RWPE1 (cell line): ENCODE data around the gene ACCSL.

Experiments
- CTCF ChIA-PET: fragments of 350-600 bp; sonication (Branson Sonifier 250); formaldehyde crosslinking; extraction: SDS; loops from one replicate; lab custom pipeline; 2021; lab: Yijun Ruan, JAX
- POLR2A ChIA-PET: fragments of 400-600 bp; formaldehyde crosslinking; extraction: SDS; loops from one replicate; lab custom pipeline; 2020; ENCODE audit warnings: antibody characterized with exemption; ENCODE audit not compliant: low non-redundant PET; lab: Yijun Ruan, JAX
- DNase-seq: peaks from one replicate; pipeline ENCODE4 v3.0.0; 2012; ENCODE audit warnings: low spot score
- H3K27ac ChIP-seq: fragments of 450-650 bp; 2 replicates; pipeline ENCODE4 v1.5.1; 2017
- TF ChIP-seq, protein P1 (sequence below): fragments of 450-650 bp; conservative IDR thresholded peaks from 2 replicates; pipeline ENCODE4 v1.5.1; 2017; ENCODE audit warnings: low read depth, mild to moderate bottlenecking

ACCSL gene

DNA sequence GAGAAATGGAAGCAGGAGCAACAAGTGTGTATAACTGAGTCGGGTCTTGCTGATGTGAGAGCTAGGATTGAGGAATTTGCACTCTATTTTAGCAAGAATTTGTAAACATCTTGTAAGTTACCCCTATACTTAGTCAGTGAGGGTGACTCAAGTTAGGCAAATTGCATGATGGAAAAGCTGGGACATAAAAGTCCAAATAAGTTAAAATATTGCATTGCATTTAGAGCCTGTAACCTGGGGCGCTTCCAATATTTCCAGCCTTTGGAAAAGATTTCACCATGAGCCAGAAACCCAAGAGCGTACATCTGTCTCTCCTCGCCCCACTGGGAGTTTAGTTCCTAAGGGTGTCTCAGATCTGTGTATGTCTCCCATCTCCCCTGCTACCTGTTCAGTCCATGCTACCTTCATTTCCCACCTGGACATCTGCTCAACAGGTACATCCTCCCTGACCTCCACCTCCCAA, 37.0 kb upstream of the ACCSL start:
- H3K27ac ChIP-seq = no peak overlapping the region
- TF ChIP-seq, protein P1, sequence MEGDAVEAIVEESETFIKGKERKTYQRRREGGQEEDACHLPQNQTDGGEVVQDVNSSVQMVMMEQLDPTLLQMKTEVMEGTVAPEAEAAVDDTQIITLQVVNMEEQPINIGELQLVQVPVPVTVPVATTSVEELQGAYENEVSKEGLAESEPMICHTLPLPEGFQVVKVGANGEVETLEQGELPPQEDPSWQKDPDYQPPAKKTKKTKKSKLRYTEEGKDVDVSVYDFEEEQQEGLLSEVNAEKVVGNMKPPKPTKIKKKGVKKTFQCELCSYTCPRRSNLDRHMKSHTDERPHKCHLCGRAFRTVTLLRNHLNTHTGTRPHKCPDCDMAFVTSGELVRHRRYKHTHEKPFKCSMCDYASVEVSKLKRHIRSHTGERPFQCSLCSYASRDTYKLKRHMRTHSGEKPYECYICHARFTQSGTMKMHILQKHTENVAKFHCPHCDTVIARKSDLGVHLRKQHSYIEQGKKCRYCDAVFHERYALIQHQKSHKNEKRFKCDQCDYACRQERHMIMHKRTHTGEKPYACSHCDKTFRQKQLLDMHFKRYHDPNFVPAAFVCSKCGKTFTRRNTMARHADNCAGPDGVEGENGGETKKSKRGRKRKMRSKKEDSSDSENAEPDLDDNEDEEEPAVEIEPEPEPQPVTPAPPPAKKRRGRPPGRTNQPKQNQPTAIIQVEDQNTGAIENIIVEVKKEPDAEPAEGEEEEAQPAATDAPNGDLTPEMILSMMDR = no peak
- CTCF ChIA-PET = interaction anchor here (0.6 to 1.4 kb wide), 2 partner anchors 66 to 1555 kb away, joined by 3 read pairs; no protein-coding TSS in a partner anchor
- DNase-seq = no peak
- POLR2A ChIA-PET = no interaction called here

DNA sequence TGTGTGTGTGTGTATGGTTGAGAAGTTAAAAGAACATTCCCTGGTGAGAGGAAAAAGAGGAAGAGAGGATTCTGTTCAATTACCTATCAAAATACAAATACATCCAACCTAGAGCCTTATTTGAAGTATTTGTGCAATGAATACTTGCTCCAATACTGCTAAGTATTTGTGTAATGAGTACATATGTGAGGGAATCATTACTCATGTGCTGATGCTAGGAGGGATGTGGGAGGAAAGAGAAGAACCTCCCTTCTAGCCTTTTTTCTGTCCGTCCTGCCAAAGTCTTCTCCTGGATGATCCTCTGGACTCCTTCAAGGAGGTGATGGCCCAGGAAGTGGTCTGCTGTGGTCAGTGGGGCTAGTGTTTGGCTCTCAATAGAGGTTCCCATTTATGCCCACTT, 36.0 kb upstream of the ACCSL start:
- DNase-seq = no peak
- H3K27ac ChIP-seq = no peak overlapping the region
- CTCF ChIA-PET = interaction anchor here (1.4 kb wide), 1 partner anchor 67 kb away, joined by 3 read pairs; no protein-coding TSS in a partner anchor
- POLR2A ChIA-PET = no interaction called here
- TF ChIP-seq, protein P1 = no peak

DNA sequence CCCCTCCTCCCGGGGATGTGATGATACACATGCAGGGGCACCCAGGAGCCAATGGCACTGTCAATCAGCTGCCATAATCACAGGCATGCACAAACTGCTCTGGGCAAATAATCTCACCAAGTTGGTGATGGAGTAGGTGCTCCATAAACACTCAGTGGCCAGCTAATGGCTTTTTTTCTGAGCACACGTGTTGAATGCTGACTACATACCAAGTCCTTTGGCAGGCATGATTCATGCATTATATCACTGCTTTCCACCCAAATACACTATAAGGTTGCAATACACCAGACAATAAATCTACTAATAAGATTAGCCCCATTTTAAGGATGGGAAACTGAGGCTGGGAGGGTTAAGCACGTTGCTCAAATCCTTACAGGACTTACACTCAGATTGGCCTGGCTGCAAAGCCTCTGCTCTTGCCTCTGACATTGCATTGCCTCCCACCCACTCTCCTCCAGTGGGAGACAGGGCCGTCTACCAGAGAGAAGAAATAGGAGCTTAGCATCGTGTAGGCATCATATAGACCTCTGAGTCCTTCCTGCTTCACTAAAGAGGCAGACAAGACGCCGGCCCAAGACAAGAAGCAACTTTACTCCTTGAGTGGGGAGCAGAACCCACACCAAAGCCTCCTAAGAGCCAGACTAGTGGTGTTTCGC, 32.7 kb upstream of the ACCSL start:
- ChIA-PET POLR2A (no interaction called here), CTCF (no interaction called here)
- no peak overlapping the region for H3K27ac ChIP-seq
- TF ChIP-seq, protein P1 = no peak
- no peak for DNase-seq

DNA sequence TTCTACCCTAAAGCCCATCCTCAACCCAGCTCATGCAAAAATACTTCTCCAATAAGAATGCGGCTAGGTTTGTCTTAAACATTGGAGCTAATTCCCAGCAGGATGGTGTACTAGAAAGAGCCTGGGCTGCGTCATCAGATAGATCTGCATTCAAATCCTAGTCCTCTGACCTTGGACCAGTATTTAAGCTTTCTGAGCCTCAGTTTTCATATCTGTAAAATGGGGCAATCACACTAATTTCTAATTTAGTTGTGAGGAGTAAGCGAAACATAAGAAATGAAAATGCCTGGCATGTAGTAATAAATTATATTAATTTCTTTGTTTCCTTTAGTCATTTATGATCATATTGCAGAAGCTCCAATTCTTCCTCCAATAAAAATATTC, 32.2 kb upstream of the ACCSL start:
- DNase-seq = no peak
- POLR2A ChIA-PET = no interaction called here
- H3K27ac ChIP-seq = no peak overlapping the region
- CTCF ChIA-PET = no interaction called here
- TF ChIP-seq, protein P1 = no peak

DNA sequence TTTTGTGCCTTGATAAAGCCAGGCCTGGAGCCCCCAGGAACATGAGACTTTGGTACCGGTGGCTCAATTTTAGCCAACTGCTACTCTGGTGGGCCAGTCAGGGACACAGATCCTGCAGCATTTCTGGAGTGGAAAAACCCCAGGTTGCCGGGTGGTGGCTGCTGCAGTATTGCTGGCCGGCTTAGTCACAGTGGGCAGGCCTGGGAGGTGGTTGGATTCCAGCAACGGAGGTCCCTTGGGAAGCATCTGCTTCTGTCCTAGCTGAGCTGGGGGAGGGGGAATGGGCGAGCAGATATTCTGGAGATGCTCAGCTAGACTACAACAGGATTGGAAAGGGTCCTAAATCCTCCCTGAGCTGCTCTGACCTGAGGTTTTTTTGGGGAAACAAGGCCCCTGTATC, 31.6 kb upstream of the ACCSL start:
- POLR2A ChIA-PET = no interaction called here
- TF ChIP-seq, protein P1 = no peak
- CTCF ChIA-PET = no interaction called here
- DNase-seq = no peak
- H3K27ac ChIP-seq = no peak overlapping the region

DNA sequence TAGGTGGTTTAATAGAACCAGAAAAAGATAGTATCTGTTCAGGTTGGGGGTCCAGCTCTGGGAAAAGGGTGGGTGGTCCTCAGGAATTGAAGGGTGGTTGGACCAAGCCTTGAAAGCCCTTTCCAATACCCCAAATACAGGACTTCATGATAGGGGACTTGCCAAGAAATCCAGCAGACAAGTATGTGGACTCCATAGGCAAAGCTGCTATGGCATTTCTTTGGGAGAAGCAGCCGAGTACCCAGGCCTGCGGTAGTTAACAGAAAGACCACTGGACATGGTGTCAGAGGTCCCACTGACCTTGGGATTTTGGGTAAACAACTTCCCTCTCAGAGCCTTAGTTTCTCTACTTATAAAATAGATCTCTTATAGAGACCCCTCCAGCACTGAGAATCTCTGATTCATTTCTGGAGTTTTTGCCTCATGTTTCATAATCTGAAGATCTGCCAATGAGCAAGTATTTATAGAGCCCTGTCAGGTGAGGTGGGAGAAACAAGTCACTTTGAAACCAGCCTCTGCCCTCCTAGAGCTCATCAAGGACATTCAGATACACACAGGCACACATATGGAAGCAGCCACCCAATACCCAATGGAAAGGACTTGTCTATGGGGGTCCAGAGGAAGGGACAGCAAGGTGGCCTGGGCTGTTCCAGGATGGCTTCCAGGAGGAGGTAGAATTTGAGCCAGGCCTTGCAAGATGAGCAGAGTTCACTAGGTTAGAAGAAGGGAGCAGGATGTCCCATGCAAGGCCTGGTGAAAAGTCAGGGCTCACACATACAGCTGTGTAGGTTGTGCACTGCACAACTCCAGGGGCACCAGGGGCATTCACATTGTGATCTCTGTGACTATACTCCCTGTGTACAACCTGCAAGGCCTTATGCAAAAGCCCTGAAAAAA, 31.0 kb upstream of the ACCSL start:
- ChIA-PET CTCF (no interaction called here), POLR2A (no interaction called here)
- no peak overlapping the region for H3K27ac ChIP-seq
- TF ChIP-seq, protein P1 = no peak
- DNase-seq = no peak
